NCI-H187 treated with DMSO at 0.1 percent for 48 hours (cell line): Measurements from ENCODE around the gene TICAM1.
"Not testable (repeated sequence)": the region's sequence is repeated elsewhere in the genome, so short reads cannot be mapped to it uniquely, and the experiment has no call there.

Source experiments
- DNase-seq: peaks from one replicate; lab custom pipeline; 2025; lab: John Stamatoyannopoulos, UW

TICAM1 gene

DNA sequence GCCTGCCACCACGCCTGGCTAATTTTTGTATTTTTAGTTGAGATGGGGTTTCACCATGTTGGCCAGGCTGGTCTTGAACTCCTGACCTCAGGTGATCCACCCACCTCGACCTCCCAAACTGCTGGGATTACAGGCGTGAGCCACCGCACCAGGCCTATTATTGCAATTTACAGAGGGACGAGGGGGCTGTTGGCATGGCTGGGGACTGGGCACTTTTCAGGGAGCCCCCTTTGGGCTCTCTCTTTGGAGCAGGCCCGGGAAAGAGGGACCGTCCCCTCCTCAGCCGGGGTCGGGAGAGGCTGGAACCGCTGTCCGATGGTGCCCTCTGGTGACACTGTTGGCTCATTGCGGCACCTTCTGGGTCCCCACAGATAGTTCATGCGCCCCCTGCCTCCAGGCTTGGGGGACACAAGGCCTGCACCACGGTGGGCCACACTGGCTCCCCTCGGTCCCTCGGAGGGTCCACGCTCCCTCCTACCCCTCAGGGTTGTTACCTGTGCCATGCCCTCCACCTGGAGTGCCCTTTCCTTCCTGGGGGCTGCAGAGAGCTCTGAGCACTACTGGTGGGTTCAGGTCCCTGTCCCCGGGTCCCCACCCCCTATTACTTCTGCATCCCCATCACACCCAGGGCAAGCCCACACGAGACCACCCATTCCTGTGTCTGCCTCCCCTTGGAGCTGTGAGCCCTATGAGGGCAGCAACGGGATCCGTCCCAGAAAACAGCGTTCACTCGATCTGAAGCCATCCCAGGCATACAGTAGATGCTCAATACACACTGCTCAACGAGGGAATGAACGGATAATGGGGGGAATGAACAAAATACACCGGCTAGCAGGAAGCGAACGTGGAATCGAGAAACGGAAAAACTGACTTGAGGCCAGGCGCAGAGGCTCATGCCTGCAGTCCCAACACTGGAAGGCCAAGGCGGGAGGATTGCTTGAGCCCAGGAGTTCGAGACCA lies 27.5 kb downstream of the TICAM1 start:
- no peak for DNase-seq

DNA sequence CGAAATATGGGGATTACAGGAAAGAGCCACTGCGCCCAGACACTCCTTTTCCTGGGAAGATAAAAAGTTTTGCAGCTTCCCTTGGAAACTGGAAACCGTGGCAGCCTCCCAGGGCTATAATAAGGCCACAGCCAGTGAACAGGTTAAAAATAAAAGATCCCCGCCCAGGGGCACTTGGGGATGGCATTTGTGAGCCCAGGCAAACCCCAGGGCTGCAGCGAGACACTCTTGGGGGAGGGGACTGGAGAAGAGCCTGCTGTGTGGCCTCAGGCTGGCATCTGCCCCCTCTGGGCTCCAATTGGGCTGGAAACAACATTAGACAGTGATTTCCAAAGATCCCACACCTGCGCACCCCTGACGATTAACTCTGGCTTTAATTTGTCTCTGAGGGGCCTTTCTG lies 28.8 kb downstream of the TICAM1 start:
- DNase-seq = no peak

DNA sequence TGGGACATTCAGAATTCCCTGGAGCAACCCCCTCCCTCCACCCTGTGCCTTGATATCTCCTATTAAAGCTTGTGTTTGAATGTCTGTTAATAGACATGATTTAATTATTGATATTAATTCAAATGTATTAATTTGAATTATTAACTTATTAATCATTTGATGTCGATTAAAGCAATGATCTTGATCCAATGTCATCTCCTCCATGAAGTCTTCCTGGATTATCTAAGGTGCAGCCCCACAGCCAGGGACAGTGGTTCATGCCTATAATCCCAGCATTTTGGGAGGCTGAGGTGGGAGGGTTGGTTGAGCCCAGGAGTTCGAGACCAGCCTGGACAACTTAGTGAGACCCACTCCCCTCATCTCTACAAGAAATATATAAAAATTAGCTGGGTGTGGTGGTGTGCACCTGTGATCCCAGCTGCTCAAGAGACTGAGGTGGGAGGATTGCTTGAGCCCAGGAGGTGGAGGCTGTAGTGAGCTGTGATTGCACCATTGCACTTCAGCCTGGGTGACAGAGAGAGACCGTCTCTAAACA lies 30.4 kb downstream of the TICAM1 start:
- no peak for DNase-seq

DNA sequence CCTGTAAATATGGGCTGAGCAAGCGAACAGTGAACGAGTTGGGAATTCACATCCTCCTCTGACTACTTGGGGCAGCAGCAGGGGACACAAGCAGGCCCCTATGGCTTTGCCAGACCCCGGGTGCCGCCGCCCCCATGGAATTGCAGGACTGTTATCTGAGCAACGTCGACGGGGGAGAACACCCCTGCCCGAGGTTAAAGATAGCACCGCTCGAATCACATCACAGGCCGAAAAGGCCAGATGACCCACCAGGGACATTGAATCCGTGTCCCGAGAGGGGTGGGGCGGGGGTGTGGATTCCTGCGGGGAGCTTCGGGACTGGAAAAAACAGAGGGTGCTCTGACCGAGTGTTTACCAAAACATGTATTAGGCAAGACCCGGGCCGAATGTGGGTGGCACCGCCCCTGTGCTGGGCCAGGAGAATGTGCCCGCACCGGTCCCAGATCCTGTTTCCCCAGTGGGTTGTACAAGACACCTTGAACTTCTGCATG lies 30.9 kb downstream of the TICAM1 start:
- no peak for DNase-seq

- no peak for DNase-seq
Observed at GRCh38 chr19:4795400-4795799, 36.1 kb downstream of the TICAM1 start.

- no peak for DNase-seq
Observed at GRCh38 chr19:4794971-4795370, 36.5 kb downstream of the TICAM1 start.

DNA sequence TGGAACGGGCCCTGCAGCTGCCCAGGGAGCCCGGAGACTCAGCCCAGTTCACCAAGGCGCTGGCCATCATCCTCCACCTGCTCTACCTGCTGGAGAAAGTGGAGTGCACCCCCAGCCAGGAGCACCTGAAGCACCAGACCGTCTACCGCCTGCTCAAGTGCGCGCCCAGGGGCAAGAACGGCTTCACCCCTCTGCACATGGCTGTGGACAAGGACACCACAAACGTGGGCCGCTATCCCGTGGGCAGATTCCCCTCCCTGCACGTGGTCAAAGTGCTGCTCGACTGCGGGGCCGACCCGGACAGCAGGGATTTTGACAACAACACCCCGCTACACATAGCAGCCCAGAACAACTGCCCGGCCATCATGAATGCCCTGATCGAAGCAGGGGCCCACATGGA lies 38.2 kb downstream of the TICAM1 start:
- DNase-seq = not testable (repeated sequence)

DNA sequence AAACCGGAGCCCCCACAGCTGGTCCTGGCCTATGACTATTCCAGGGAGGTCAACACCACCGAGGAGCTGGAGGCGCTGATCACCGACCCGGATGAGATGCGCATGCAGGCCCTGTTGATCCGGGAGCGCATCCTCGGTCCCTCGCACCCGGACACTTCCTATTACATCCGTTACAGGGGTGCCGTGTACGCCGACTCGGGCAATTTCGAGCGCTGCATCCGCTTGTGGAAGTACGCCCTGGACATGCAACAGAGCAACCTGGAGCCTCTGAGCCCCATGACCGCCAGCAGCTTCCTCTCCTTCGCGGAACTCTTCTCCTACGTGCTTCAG lies 38.7 kb downstream of the TICAM1 start:
- DNase-seq = not testable (repeated sequence)

- not testable (repeated sequence) for DNase-seq
Observed at GRCh38 chr19:4792019-4792865, 39.3 kb downstream of the TICAM1 start.

GRCh38 chr19:4791183-4792018 lies 40.1 kb downstream of the TICAM1 start, which contains the start of gene FEM1A:
Gene FEM1A, plus strand, starts transcription at chr19:4791734. Its CDS starts 121 bp downstream, at chr19:4791855.
- peak; percentile 99 for DNase-seq

DNA sequence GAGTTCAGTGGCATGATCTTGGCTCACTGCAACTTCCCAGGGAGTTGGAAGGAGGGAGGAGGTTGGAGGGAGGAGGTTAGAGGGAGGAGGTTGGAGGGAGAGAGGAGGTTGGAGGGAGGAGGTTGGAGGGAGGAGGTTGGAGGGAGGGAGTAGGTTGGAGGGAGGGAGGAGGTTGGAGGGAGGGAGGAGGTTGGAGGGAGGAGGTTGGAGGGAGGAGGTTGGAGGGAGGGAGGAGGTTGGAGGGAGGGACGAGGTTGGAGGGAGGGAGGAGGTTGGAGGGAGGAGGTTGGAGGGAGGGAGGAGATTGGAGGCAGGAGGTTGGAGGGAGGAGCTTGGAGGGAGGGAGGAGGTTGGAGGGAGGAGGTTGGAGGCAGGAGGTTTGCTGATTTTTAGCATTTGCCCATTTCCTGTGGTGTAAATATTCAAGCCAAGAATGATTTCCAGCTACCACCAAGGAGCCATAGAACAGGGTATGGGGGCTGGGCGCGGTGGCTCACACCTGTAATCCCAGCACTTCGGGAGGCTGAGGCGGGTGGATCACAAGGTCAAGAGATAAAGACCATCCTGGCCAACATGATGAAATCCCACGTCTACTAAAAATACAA lies 45.0 kb downstream of the TICAM1 start:
- not testable (repeated sequence) for DNase-seq

DNA sequence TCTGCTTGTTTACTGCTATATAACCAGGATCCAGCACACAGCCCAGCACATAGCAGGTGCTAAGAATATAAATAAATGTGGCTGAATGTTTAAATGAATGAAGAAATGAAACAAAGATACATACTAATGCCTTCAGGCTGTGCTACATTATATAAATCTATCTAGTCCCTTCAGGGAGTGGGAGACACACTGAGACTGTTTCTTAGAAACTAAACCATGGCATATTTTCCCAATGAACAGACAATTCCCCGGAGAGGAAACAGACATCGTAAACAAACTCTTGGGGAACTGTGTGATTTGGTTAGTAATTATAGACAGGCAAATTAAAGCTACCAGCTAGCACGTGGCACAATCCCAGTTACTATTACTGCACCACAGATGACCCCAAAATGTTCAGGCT lies 49.7 kb downstream of the TICAM1 start:
- DNase-seq = no peak

DNA sequence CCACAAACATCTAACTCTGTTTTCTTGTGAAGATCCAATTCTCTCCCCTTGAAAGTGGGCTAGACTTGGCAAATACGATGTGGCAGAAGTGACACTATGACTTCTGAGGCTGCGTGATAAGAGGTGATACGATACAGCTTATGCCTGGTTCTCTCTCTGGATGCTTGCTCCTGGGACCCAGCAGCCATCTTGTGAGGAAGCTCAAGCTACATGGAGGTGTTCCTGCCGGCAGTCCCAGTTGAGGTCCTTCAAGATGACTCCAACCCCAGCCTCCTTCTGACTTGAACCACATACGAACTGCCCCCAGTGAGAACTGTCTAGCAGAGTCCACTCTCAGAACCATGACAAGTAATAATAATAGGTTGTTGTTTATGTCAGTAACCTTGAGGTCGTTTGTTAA lies 50.7 kb downstream of the TICAM1 start:
- no peak for DNase-seq

GRCh38 chr19:4778124-4778523 lies 53.4 kb downstream of the TICAM1 start:
- DNase-seq = not testable (repeated sequence)

- DNase-seq = no peak
Observed at GRCh38 chr19:4776436-4777211, 54.9 kb downstream of the TICAM1 start.

DNA sequence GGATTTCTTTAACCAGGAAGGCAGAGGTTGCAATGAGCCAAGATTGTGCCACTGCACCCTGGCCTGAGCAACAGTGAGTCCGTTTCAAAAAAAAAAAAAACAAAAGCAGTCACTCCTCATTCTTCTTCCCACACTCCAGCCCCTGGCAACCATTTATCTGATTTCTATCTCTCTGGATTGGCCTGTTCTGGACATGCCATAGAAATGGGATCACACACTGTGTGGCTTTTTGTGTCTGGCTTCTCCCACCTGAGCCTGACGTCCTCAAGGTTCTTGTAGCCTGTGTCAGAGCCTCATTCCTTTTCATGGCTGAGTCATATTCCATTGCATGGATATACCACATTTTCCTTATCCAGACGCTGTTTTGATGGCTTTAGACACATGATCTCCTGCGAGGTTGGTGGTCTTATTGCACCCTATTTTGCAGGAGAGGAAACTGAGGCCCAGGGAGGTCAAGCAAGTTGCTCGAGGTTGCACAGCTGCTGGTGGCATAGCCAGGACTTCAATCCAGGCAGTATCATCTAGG lies 55.8 kb downstream of the TICAM1 start:
- DNase-seq = no peak

- DNase-seq = no peak
Observed at GRCh38 chr19:4774136-4774535, 57.4 kb downstream of the TICAM1 start.

DNA sequence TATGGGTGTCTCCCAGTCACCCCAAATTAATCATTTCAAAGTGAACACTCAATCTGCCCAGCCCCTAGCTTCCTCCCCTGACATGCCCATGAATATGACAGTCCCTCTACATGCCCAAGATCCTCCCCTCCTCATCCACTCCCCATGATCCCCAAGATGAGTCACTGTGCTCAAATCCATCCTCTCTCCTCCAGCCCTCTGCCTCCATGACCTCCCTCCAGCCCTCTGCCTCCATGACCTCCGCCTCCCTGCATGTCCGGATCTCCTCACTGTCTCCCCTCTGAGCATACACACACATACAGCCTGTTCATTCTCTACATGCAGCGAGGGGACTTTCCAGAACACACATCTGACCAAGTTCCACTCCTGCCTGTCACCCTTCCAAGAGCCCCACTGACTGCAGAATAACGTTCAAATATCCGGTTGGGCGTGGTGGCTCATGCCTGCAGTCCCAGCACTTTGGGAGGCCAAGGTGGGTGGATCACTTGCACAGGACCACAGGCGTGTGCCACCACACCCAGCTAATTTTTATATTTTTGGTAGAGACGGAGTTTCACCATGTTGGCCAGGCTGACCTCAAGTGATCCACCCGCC lies 58.4 kb downstream of the TICAM1 start:
- DNase-seq = no peak

- no peak for DNase-seq
Observed at GRCh38 chr19:4772566-4772965, 58.9 kb downstream of the TICAM1 start.
